Tibial artery (tissue), 4 donors: Measurements from ENCODE around the gene MCF2L.

Experiments used
- DNase-seq, 2 donors: peaks; one replicate each; pipeline ENCODE4 v3.0.0-alpha.2; 2019
- H3K27ac ChIP-seq, 2 donors: fragments of 200-600 bp; sonication (generic) in 1 of 2; 1 replicate in 1 of 2; 2 replicates in 1 of 2; pipeline ENCODE4 v1.5.1; 2018 to 2019; ENCODE audit warnings: mild to moderate bottlenecking in 1 of 2
- H3K27me3 ChIP-seq, 2 donors: fragments of 200-600 bp; sonication (generic) in 1 of 2; one replicate each; pipeline versions ENCODE4 v1.5.1 to v1.6.0; 2016 to 2019
- H3K36me3 ChIP-seq, 3 donors: fragments of 200-600 bp; sonication (generic) in 2 of 3; one replicate each; pipeline ENCODE4 v1.5.1; 2016 to 2019; ENCODE audit warnings: mild to moderate bottlenecking in 2 of 3
- H3K4me1 ChIP-seq, 4 donors: fragments of 200-600 bp; sonication (generic) in 2 of 4; 1 replicate in 3 of 4; 2 replicates in 1 of 4; pipeline ENCODE4 v1.5.1; 2016 to 2019
- H3K4me3 ChIP-seq, 2 donors: fragments of 200-600 bp; sonication (generic) in 1 of 2; 1 replicate in 1 of 2; 2 replicates in 1 of 2; pipeline ENCODE4 v1.5.1; 2018 to 2019; ENCODE audit warnings: mild to moderate bottlenecking in 2 of 2
- H3K9me3 ChIP-seq, 3 donors: fragments of 200-600 bp; sonication (generic) in 1 of 3; one replicate each; pipeline ENCODE4 v1.5.1; 2016 to 2019
- CTCF ChIP-seq, 2 experiments: fragments of 200-600 bp in 1 of 2; fragments of 450-650 bp in 1 of 2; IDR thresholded peaks; one replicate each; pipeline ENCODE4 v1.5.1; 2017 to 2019; ENCODE audit warnings: antibody characterized with exemption in 2 of 2, mild to moderate bottlenecking in 1 of 2, moderate library complexity in 1 of 2
- intact Hi-C: fragments of 100-400 bp; cut with DNase I; formaldehyde crosslinking; loops from one replicate; pipeline ENCODE4 v1.15.0; 2023; ENCODE audit warnings: low total_unique reads

MCF2L gene

DNA sequence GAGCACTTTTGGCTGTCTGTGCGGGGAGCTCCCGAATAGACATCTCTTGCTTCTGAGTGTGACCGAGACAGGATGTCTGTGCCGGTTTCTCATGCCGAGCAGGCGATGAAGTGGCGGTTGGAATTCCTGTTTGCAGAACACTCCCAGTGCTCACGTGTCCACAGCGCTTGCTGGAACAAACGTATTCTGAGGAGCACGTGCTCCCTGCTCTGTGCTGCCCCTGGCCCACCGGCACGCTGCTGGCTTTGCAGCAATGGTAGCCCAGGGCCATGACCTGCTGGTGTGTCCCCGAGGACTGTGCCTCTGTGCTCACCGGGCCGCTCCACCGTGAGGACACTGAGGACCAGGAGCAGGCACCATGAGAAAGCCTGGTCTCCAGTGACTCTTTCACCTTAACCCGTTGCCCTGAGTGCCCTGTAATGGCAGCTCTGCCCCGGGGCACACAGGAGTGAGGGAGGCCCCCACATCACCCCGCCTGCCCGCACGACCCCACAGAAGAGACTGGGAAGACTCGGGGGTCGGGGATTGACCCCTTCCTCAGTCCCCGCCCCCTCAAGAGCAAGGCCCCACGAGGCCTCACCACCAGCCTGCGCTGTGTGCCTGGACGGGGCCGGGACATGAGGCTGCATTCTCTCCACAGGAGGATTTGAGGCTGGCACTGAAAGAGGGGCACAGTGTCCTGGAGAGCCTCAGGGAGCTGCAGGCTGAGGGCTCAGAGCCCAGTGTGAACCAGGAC is 96.6 kb downstream of the MCF2L start:
- Histone ChIP-seq H3K4me1 (no peaks in the 10 kb centered on the region), H3K27ac (no peak overlapping the region), H3K36me3 (peaks cover 0 to 59% (median 16%) of the 10 kb centered on the region in 3 donors), H3K4me3 (no peak overlapping the region), H3K9me3 (no peaks in the 10 kb centered on the region), H3K27me3 (no peaks in the 10 kb centered on the region)
- TF ChIP-seq CTCF (IDR thresholded peaks at IDR 0.05): no peak
- DNase-seq: no peak
- intact Hi-C loops: no loop called here

- H3K4me1 ChIP-seq: no peaks in the 10 kb centered on the region
- no peak overlapping the region for H3K4me3 ChIP-seq
- H3K27ac ChIP-seq: no peak overlapping the region
- no peaks in the 10 kb centered on the region for H3K9me3 ChIP-seq
- no peak for TF ChIP-seq CTCF (IDR thresholded peaks at IDR 0.05)
- intact Hi-C loops: no loop called here
- no peak for DNase-seq
- no peaks in the 10 kb centered on the region for H3K27me3 ChIP-seq
- H3K36me3 ChIP-seq: peaks cover 0 to 59% (median 13%) of the 10 kb centered on the region in 3 donors
Observed at GRCh38 chr13:113066142-113066455, 97.1 kb downstream of the MCF2L start.

- intact Hi-C loops: no loop called here
- no peak overlapping the region for H3K27ac ChIP-seq
- no peak for DNase-seq
- TF ChIP-seq CTCF (IDR thresholded peaks at IDR 0.05): no peak
- no peaks in the 10 kb centered on the region for H3K4me1 ChIP-seq
- no peak overlapping the region for H3K4me3 ChIP-seq
- peaks cover 0 to 56% (median 11%) of the 10 kb centered on the region in 3 donors for H3K36me3 ChIP-seq
- no peaks in the 10 kb centered on the region for H3K9me3 ChIP-seq
- H3K27me3 ChIP-seq: no peaks in the 10 kb centered on the region
Observed at GRCh38 chr13:113066746-113067145, 97.7 kb downstream of the MCF2L start.

- Histone ChIP-seq H3K27ac (no peak overlapping the region), H3K4me1 (no peaks in the 10 kb centered on the region), H3K9me3 (no peaks in the 10 kb centered on the region), H3K27me3 (no peaks in the 10 kb centered on the region), H3K36me3 (peaks cover 0 to 57% (median 16%) of the 10 kb centered on the region in 3 donors), H3K4me3 (no peak overlapping the region)
- intact Hi-C loops: no loop called here
- TF ChIP-seq CTCF (IDR thresholded peaks at IDR 0.05): no peak
- no peak for DNase-seq
Observed at GRCh38 chr13:113069861-113070805, 101.1 kb downstream of the MCF2L start.

DNA sequence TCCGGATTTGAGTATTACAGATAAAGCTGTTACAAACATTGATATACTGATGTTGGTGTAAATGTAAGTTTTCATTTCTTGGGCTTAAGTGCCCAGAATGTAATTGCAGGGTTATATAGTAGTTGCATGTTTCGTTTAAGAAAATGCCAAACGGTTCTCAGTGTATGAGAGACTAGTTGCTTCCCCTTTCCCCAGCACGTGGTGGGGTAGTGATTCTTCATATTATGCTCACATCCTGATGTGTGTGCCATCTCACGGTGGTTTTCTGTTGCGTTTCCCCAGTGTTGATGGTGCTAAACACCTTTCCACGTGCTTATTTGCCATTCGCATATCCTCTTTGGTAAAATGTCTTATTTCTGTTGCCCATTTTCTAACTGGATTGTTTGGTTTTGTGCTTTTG is 101.8 kb downstream of the MCF2L start:
- Histone ChIP-seq H3K4me3 (no peak overlapping the region), H3K4me1 (no peaks in the 10 kb centered on the region), H3K36me3 (peaks cover 0 to 59% (median 21%) of the 10 kb centered on the region in 3 donors), H3K9me3 (no peaks in the 10 kb centered on the region), H3K27ac (no peak overlapping the region), H3K27me3 (no peaks in the 10 kb centered on the region)
- intact Hi-C loops: no loop called here
- no peak for TF ChIP-seq CTCF (IDR thresholded peaks at IDR 0.05)
- DNase-seq: no peak
